Stimulated activated naive CD4-positive, alpha-beta T cell treated with Interleukin-2 at 50 U/mL for 16 hours (primary cell): ENCODE measurements around the gene ASPG.
"Not testable (repeated sequence)": the region's sequence is repeated elsewhere in the genome, so short reads cannot be mapped to it uniquely, and the experiment has no call there.

Source experiments
- DNase-seq: peaks from one replicate; lab custom pipeline; 2025; lab: John Stamatoyannopoulos, UW

ASPG gene

GRCh38 chr14:104147346-104148125 is 62.0 kb downstream of the ASPG start:
- DNase-seq: no peak

GRCh38 chr14:104148433-104149277 is 63.2 kb downstream of the ASPG start:
- no peak for DNase-seq

GRCh38 chr14:104149278-104149595 is 63.7 kb downstream of the ASPG start:
- DNase-seq: no peak

- no peak for DNase-seq
Measured at GRCh38 chr14:104149617-104150135, 64.2 kb downstream of the ASPG start.

- DNase-seq: no peak
Measured at GRCh38 chr14:104150136-104151025, 64.9 kb downstream of the ASPG start.

- no peak for DNase-seq
Measured at GRCh38 chr14:104151026-104151381, 65.5 kb downstream of the ASPG start.

GRCh38 chr14:104151566-104152245 is 66.2 kb downstream of the ASPG start:
- DNase-seq: no peak

GRCh38 chr14:104152246-104152575 is 66.7 kb downstream of the ASPG start:
- no peak for DNase-seq

GRCh38 chr14:104152686-104153393 is 67.3 kb downstream of the ASPG start:
- DNase-seq: no peak

GRCh38 chr14:104153394-104153755 is 67.9 kb downstream of the ASPG start:
- DNase-seq: not testable (repeated sequence)

GRCh38 chr14:104154246-104154645 is 68.7 kb downstream of the ASPG start:
- DNase-seq: no peak

GRCh38 chr14:104155513-104155912 is 70.0 kb downstream of the ASPG start:
- DNase-seq: no peak

- no peak for DNase-seq
Measured at GRCh38 chr14:104156142-104156541, 70.6 kb downstream of the ASPG start.

GRCh38 chr14:104157016-104157928 is 71.8 kb downstream of the ASPG start:
- no peak for DNase-seq

GRCh38 chr14:104158827-104159798 is 73.6 kb downstream of the ASPG start:
- DNase-seq: no peak

GRCh38 chr14:104159990-104160389 is 74.5 kb downstream of the ASPG start:
- DNase-seq: no peak

GRCh38 chr14:104161602-104162367 is 76.3 kb downstream of the ASPG start:
- DNase-seq: no peak

GRCh38 chr14:104162495-104162894 is 77.0 kb downstream of the ASPG start:
- DNase-seq: no peak
